GM18526 (cell line): ENCODE data around the gene CORO1C.
A peak's percentile ranks its signal among the peaks of the same experiment; 100 is the strongest.

Source experiments
- POLR2A ChIP-seq: IDR thresholded peaks from 3 replicates; pipeline ENCODE4 v1.6.1; 2011; ENCODE audit not compliant: insufficient read length; ENCODE audit errors: extremely low read depth

CORO1C gene

DNA sequence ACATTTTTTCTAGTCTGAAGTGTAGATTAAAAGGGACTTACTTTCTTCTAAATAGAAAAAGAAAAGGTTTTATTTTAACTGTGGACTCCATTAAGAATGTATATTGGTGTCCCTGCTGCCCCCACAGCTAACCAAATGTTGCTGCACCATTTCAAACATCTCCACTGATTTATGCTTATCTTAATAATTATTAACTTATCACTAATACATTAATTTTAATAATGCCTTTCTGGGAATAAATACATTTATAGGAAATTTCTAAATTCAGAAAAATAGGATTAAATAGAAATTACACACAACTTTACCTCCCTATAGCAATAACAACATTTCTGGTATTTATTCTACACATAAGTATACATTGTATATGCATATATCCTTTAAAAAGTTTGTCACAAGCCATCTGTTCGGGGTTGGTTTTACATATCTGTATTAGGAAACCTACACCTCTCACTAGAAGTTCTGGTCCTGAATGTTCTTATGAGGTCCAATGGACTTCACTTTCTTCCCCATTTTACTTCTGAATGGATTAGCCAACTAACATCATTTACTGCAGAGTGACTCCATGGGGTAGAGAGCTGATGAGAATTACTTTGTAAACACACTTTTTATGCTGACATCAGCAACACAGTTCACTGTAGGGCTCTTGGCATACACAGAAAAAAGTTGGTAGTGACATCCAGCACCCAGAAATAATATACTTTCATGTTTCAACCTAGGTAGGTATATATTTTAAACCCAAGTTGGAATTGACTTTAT, 88.2 kb downstream of the CORO1C start:
- TF ChIP-seq POLR2A = no peak

DNA sequence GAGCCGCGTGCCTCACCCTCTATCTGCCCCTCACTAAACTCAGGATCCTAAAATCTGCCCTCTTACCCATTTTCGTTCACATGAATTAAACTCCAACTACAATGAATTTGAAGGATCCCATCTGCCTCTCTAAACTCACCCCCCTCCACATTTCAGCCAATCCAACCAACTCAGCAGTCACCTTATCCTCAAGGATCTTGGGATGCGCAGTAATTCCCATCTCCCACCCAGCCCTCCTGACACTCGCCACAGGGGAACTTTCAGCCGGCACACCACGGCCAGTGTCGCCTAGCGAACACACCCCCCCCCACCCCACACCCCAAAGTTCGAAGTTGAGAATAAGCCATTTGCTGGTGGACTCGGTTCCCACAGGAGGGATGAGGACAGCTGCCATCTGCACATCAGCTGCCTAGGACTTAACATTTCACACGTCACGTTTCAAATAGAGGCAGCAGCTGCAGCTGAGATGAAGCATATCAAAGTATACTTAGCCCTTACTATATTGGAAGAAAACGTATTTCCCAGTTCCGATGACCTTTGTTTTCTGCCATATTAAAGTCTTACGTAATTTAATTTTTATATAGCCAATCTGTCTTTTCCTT, 88.9 kb downstream of the CORO1C start:
- TF ChIP-seq POLR2A = no peak

DNA sequence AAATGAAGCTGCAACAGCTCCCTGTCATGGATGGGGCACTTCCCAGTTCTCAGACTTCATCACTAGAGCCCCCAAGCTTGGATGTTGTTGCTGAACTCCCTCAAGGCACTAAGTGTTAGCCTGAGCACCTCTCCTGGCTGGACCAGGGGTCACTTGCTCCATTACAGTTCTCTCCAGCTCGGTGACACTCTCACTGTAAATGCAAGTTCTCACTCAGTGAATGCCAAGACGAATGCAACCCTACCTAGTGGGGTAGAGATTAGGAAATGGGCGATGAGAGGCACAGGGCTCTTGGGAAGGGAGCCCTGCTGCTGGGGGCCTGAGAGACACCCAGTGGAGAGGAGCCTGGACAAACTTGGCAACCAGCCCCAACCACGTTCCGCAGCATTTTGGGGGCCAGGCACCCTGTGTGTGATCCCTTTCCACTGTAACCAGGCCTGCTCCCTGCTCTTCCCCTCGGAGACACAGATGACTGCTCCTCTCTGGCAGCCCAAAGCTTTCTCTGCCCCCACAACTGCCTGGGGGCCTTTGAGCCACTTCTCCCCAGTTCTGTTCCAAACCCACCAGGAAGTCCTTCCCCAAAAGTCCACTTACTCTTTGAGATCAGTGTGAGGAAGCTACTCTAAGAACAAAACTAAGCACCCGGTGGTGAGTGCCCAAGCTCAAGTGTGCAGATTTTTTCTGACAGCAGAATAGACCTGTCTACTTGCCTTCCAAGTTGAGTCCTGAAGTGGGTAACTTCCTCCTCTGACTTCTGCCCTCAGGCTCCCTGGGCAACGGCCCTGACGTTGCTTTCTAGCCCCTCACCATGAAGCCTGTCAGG, 89.7 kb downstream of the CORO1C start:
- no peak for TF ChIP-seq POLR2A

DNA sequence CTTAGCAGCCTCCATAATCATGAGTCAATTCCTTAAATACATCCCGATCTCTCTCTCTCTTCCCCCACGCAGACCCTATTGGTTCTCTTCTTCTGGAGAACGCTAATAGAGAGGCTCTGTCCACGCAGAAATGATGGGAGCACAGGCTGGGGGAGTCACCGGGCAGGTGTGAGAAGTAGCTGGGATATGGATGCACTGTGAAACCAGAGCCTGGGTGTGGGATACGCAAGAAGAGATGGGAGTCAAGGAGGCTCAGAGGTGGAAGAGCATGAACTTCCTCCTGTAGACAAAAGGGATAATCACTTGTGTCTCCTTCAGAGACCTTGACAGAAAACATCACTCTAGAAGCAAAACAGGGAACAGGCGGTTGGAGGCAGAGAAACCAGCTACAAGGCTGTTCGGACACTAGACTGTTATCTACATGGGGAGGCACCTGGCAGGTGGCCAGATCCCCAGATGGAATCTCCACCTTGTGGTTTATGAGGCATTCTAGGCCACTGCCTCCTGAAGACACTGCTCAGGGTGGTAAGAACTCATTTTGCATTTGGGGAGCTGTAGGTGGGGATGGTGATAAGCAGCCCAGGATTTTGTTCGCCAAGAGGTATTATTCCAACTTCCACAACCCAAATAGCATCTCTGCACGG, 90.4 kb downstream of the CORO1C start:
- TF ChIP-seq POLR2A = no peak

DNA sequence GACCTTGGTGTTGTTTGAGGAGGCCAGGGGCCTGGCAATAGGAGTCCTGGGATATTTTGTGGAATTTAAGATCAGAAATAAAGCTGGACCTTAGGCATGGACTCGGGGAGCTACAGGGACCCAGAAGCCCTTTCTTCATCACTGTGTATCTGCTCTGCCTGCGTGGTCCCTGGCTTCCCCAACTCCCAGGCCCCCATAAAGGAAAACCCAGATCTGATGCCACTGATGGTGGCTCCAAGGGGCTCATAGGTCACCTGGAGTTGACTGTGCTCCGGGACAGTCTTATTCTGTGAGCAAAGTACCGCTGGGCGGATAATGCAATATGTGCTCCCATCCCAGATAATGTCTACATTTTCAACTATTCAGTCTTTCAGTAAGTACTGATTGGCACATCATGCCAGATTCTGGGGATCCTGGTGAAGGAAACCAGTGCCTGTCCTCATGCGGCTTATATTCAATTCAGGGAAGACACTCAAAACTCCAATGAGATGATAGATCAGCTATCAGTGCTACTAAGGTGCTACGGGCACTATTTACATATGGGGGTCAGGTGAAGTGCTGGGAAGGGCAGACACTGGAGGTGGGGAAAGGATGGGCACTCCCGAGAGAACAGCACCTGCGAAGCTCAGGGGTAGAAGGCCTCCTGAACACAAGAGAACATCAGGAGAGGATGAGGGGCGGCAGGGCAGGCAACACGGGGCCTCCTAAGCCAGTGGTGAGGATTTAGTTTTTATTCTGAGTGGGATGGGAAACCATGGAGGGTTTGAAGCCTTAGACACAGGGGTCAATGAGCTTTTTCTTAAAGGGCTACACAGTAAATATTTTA, 92.1 kb downstream of the CORO1C start:
- TF ChIP-seq POLR2A = peak; percentile 33

DNA sequence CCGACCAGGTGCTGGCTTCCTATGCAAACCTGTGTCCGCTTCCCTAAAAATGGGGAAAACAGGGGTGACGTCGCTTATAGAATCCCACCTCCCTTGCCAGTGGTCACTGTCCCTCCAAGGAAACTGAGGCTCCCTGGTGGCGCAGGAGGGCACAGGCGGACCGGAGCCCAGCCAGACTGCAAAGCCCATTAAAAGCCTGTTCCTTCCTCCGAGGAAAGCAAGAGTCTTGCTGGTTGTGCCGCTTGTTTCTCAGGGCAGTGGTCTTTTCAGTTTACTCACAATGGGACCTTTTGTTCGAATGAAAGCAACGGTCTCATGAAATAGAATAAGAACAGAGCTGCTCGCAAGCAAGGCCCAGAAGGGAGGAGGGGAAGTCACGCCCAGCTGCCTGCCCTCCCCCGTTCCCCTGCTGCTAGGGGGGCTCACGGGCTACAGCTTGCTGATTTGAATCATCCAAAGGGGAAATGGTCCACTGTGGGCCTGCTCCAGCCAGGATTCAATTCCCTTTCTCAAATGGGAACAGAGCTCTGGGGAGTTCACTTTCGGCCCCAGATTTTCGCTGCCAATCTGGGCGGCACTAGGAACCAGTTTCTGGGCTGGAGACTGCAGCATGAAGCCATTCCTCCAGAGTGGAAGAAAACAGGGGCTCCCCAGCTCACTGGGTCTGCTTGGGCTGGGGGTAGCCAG, 93.0 kb downstream of the CORO1C start:
- peak; percentile 20 for TF ChIP-seq POLR2A

DNA sequence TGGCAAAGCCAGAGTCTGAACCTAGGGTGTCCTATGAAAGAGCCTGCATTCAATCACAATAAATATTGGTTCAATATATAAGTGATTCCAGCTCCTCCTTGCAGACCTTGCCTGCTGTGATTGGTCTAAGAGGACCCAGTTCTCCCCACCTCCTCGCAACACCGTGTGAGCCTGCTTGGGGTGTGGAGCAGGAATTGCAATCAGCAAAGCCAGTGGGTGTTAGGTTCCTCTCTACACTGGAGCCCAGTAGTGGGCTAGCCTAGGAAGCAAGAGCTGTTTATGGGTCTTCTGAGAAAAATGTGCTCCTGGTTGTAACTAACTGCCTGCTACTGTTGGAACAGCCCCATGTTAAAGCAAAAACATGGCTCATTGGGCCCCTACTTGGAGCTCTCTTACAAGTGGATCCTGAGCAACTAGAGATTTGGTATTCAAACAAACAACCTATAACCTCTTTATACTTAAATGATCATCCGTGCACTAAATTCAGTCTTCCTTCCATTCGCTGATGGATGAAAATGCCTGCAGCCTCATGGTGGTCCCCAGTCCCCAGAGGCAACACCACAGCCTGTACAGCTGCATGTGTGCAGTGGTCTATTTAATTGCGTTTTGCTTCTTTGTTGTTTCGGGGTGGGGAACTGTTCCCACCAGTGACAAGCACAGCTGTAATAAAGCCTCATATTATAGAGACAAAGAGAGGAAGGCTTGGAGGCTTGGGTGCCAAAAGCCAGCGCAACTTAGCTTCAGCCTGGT, 93.9 kb downstream of the CORO1C start:
- TF ChIP-seq POLR2A = peak; percentile 19

DNA sequence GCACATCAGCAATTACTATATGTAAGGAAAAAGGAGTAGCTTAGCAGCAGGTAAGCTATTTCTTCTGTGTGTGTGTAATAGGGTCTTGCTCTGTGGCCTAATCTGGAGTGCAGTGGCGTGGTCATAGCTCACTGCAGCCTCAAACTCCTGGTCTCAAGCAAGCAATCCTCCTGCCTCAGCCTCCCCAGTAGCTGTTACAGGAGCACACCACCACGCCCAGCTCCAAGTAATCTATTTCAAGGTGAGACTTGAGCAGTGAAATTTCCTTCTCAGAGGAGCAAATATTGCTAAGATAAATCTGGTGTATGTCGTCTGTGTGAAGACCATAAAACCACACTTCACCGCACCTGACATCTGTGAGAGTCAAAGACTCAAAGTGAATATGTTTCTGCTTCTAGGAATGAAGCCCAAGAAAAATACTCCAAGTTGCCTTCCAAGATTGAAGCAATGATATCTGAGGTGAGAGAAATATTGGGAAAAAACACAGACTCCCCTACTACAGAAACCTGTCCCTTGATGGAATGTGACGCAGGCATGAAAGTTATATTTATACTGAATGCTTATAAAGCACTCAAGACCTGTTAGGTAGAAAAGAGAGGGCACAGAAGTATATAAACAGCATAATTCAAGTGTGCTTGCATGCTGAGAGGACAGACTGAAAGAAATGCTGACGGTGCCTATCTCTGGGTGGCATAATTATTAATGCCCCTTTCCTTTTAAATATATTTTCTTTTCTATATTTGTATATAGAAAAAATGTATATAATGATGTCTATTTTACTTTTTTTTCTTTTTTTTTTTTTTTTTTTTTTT, 95.1 kb downstream of the CORO1C start:
- peak; percentile 5 for TF ChIP-seq POLR2A

DNA sequence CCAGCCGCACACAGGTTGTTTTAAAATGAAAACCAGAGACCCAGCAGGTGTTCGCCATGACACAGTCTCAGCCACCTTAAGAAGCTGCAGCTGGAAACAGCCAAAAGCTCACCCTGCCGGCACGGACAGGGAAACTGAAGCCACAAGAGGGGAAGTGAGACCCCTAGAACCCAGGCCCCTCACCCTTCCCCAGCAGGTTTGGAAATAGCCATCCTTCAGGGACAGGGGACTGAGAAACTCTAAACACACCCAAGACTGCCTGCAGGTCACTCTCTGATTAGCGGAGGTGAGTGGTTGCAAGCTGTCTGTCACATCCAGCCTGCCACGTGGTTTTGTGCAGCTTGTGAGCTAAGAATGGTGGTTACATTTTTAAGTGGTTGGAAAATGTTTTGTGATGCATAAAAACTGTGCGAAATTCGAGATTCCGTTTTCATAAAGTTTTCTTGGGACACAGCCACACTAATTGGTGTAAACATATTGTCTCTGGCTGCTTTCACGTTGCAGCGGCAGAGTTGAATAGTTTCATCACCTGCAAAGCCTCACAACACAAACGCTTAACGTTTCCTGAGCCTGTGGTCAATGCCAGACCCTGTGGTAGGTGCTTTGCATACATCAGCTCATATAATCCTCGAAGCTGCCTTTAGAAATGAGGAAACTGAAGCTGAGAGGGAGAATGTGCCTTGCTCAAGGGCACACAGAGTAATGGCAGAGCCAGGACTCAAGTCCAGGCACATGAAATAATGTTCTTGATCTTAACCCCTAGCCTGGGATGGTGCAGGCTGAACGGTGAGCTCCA, 95.9 kb downstream of the CORO1C start:
- TF ChIP-seq POLR2A = peak; percentile 98

DNA sequence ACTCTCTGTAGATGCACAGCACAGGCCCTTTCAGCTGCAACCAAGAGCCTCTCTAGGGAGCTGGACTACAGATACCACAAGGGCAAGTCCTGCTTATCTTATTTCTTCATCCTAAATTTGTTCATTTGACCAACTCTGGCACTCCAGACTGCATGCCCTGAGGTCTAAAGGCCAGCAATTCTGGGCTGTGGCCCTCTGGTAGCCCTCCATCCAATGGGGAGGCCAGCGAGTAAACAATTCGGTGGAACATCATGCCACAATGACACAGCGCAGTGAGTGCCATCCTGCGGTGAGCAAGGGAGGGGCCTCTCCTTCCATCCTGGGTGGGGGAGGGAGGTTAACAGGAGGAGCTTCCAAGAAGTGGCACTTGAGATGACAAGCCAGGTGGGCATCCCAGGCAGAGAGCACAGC, 97.0 kb downstream of the CORO1C start:
- TF ChIP-seq POLR2A = no peak

DNA sequence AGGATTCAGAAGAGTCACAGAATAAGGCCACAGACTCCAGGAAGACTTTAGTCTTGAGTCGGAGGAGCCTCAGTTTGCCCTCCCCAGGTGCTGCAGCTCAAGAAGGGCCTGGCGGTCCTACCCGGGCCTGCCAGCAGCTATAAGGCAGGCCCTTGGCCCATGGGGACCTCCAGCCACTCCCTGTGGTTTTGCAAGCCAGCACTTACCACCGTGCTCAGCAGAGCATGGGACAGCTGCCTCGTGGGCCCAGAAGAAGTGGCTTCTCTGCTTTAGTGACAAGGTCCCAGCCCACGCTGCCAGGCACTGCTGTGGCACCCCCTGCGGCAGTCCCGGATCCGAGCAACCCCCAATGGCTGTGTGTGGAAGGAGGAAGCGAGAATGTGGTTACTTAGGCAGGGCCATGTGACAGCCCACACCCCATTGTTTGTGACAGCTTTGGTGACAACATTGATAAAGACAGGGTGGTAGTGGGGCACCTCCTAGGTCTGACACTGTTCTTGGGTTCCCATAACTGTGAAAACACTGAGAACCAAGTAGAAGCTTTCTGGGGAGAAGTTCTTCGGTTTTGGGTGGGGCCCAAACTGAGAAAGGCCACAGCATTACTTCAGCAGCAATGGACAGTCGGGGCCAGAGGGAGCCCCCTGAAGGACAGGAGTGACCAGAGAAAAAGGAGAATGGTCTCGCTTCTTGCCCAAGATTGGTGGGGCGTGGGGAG, 97.6 kb downstream of the CORO1C start, which contains the start of gene SELPLG:
Gene SELPLG, minus strand, starts transcription at position 361 of the 715 bp plus-strand sequence. CDS start 9,587 bp downstream, outside the sequence.
- peak; percentile 54 for TF ChIP-seq POLR2A
